Measurements from ENCODE around the gene SH3GLB1.

The SH3GLB1 gene

DNA sequence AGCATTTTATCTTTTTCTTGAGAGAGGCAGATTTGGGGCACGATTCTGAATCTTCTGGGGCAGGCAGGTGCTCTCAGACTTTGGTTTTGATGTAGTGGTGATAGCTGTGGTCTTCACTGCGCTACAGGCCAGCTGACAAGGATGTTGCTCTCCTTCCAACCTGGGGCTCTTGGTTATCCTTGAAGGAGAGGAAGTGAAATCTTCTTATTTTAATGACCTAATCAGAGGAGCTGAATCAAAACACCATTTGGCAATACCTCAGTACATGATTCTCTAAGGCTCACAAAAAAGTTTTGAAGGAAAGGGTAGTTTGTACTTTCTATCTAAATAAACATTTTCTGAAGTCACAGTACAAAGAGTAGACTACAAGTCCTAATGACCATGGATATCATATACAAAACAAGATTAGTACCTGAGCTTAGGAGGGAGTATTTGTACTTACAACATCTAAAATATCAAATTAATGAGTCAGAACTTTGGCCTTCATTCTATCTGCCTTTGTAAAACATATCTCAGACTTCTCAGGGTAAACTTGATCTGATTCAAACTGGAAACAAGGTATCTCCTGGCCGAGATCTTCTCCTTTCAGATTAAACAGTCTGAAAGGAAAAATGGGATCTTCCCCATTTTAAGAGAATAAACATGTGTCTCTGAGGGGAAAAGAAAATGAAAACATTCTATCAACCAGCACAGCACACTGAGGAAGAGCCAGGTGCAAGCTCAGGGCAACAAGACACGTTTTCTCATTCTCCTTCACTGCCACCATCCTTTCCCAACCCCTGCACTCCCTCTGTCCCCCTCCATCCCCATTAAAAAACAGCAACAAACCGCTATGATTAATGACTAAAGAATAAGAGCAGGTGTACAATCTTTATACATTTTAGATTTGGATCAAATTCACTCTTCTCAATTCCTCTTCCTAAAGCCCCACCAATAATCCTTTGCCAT, 69.2 kb downstream of the SH3GLB1 start:
- DNase-seq (ENCODE audit: low read depth in 2 of 2): no peak

DNA sequence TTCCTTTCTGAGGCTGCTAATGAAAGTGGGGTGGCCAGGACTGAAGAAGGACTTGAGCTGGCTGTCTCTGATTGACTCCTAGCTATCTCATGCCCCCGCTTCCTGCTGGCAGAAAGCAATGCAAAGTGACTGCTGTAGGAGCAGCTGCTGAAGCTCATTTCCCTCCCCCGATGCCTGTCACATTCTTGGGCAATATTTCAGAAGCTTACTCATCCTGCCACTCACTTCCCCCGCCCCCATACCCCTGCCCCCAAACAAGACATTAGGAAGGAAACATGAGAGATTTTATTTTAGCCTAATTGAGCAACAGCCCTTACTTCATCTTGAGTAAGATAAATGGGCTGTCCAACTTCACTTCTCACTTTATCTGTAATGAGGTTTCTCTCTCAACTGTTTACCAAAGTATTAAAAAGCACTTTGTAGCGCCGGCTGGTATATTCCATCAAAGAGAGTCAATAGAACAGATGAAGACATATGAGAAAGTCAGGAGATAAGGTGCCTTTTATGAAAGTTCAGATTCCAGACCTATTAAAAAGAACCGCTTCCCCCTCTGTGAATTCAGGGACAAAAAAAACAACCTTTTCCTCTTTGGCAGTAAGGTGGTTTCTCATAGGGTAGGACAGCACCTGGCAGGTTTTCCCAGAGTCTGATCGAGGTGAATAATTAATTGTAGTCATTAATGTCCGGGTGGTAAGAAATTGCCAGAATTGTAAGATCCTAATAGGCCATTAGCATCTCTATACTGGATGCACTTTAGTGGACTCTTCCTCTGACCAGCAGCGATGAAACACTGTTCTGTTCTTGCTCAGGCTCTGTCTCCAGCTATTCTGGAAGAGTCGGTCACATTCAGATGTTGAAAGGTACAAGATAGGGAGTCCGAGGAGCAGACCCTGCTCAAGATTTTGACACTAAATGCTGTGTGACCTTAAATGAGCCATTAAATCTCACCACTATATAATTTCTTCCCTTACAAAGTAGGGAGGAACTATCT, 70.2 kb downstream of the SH3GLB1 start:
- peak; percentile 23 to 26 for DNase-seq (ENCODE audit: low read depth in 2 of 2)

GRCh38 chr1:86775395-86775794, 71.0 kb downstream of the SH3GLB1 start:
- no peak for DNase-seq (ENCODE audit: low read depth in 2 of 2)

GRCh38 chr1:86776108-86776507, 71.7 kb downstream of the SH3GLB1 start:
- DNase-seq (ENCODE audit: low read depth in 2 of 2): no peak

DNA sequence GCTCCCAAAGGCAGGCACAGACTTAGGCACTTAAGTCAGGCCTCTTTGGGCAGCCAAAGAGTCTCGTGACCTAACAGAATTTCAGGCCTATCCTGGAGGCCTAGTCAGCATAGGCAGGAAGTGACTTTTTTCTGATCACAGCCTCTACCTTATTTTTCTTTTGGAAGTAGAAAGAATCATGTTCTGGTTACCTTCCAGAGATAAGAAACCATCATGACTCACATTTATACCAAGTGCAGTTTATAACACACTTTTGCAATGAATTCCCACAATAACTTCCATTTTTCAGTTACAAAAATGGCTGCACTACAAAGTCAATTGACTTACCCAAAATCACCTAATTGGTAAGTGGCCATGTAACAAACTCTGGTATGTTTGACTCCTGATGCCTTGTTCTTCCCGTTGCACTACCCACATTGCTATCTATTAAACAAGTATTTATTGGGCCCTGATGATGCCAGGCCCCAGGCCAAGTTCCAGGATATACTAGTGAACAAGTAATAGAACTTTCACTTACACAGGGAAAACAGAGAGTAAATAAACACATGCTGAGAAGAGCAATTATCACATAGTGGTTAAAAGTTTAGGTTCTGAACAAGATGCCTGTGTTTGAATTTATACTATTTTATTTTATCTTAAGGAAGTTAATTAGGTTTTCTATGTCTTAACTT, 74.3 kb downstream of the SH3GLB1 start:
- no peak for DNase-seq (ENCODE audit: low read depth in 2 of 2)

- DNase-seq (ENCODE audit: low read depth in 2 of 2): no peak
Observed at GRCh38 chr1:86779308-86780191, 75.2 kb downstream of the SH3GLB1 start.

GRCh38 chr1:86782482-86782881, 78.1 kb downstream of the SH3GLB1 start:
- DNase-seq (ENCODE audit: low read depth in 2 of 2): no peak

GRCh38 chr1:86787621-86788020, 83.2 kb downstream of the SH3GLB1 start:
- no peak for DNase-seq (ENCODE audit: low read depth in 2 of 2)

DNA sequence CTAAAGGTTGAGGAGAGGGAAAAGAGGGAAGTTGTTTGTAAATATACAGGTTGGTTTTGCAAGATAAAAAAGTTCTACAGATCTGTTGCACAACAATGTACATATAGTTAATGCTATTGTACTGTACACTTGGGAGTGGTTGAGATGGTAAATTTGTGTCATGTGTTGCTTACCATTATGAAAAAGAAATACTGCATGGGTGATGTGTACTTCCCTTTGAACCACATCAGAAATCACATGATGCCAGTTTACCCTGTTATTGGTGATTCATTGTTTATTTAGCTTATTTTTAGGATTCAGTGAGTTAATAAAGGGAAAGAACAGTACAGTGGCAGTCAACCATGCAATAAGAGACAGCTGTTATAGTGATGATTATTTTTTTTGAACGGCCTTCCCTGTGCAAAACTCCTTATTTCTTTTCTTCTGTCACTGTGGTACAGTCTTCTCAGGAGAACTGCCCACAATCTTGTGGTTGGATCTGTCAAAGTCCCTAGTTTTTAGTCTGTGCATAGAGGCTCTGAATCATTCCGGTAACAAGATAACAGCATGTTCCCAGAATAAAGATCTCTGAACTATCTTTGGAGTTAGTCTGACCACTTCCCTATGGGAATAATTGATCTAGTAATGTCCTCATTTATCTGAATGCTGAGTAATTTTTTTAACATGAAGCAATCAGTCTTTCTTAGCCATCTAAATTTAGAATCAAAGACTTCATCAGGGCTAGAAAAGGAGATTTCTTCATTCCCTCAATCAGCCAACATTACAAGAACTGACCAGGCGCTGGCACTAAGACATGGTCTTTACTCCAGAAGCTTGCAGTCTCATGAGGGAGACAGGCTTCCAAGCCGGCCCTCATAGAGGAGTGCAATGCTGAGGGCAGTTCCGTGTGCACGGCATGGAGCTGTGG, 84.2 kb downstream of the SH3GLB1 start:
- no peak for DNase-seq (ENCODE audit: low read depth in 2 of 2)

DNA sequence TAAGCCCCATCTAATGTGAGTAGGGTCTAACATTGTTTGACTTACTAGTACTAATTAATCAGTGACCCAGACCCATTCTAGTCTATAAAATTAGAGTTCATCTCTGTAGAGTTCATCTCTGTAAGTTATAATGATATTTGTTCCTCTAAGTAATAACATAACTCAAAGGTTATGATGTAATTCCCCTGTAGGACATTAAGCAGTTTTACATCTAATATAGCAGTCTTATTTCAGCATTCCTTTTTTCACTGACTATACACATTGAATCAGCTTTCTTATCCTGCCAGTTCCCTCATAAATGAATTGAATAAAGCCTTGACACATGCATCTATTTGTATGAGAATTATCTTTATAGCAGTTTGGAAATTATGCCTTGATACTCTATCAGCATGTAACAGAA, 90.9 kb downstream of the SH3GLB1 start:
- DNase-seq (ENCODE audit: low read depth in 2 of 2): no peak
